Keratinocyte (primary cell): Measurements from ENCODE around the gene DIP2C. TPM values are rescaled to one million over a fixed set of nuclear protein-coding genes. Genes with fewer than 3 reads are reported as not detected.

Experiments
- DNase-seq: peaks from one replicate; pipeline ENCODE4 v3.0.0-alpha.2; 2011; ENCODE audit warnings: low read depth, missing footprints, low spot score
- FAIRE-seq: peaks from 2 replicates; lab custom pipeline; 2011; peaks lifted over from hg19 to GRCh38; lab: Jason Lieb, UNC
- H2AFZ ChIP-seq: 2 replicates; pipeline ENCODE4 v1.6.0; 2012; ENCODE audit warnings: low read length, control low read depth, inconsistent platforms; ENCODE audit not compliant: control insufficient read depth
- H3K27ac ChIP-seq: 2 replicates; pipeline ENCODE4 v1.5.1; 2011; ENCODE audit warnings: low read length; ENCODE audit not compliant: control insufficient read depth, insufficient read depth
- H3K27me3 ChIP-seq: 3 replicates; pipeline ENCODE4 v1.6.0; 2011; ENCODE audit warnings: low read length; ENCODE audit not compliant: control insufficient read depth, insufficient read depth; ENCODE audit errors: extremely low read depth
- H3K36me3 ChIP-seq, 2 experiments: 2 replicates in 1 of 2; 3 replicates in 1 of 2; pipeline ENCODE4 v1.5.1; 2011; ENCODE audit warnings: low read length in 2 of 2, mild to moderate bottlenecking in 1 of 2; ENCODE audit not compliant: control insufficient read depth in 2 of 2, insufficient read depth in 2 of 2; ENCODE audit errors: extremely low read depth in 1 of 2
- H3K4me1 ChIP-seq: 3 replicates; pipeline ENCODE4 v1.5.1; 2011; ENCODE audit warnings: low read length; ENCODE audit not compliant: control insufficient read depth, insufficient read depth; ENCODE audit errors: extremely low read depth
- H3K4me2 ChIP-seq: 3 replicates; pipeline ENCODE4 v1.6.0; 2011; ENCODE audit warnings: low read depth, low read length; ENCODE audit not compliant: control insufficient read depth, insufficient read depth; ENCODE audit errors: extremely low read depth
- H3K4me3 ChIP-seq, 3 experiments: fragments of 200-600 bp in 1 of 3; sonication (generic) in 1 of 3; 2 replicates in 2 of 3; 3 replicates in 1 of 3; pipeline ENCODE4 v1.5.1; 2011 to 2016; ENCODE audit warnings: low read length in 3 of 3, mild to moderate bottlenecking in 3 of 3, control low read depth in 2 of 3, inconsistent platforms in 1 of 3, low read depth in 1 of 3, mixed read lengths in 1 of 3, mixed run types in 1 of 3, moderate library complexity in 1 of 3; ENCODE audit not compliant: control insufficient read depth in 2 of 3, insufficient read depth in 2 of 3; ENCODE audit errors: extremely low read depth in 1 of 3
- H3K79me2 ChIP-seq: 2 replicates; pipeline ENCODE4 v1.6.0; 2012; ENCODE audit warnings: low read length; ENCODE audit not compliant: control insufficient read depth, insufficient read depth
- H3K9ac ChIP-seq: 3 replicates; pipeline ENCODE4 v1.6.0; 2011; ENCODE audit warnings: low read length; ENCODE audit not compliant: control insufficient read depth, insufficient read depth; ENCODE audit errors: extremely low read depth
- H3K9me1 ChIP-seq: 3 replicates; pipeline ENCODE4 v1.6.0; 2011; ENCODE audit warnings: low read length; ENCODE audit not compliant: control insufficient read depth, insufficient read depth; ENCODE audit errors: extremely low read depth
- H3K9me3 ChIP-seq: 2 replicates; pipeline ENCODE4 v1.5.1; 2012; ENCODE audit warnings: low read depth, low read length; ENCODE audit not compliant: control insufficient read depth
- H4K20me1 ChIP-seq: 3 replicates; pipeline ENCODE4 v1.6.0; 2011; ENCODE audit warnings: low read length; ENCODE audit not compliant: control insufficient read depth, insufficient read depth; ENCODE audit errors: extremely low read depth
- EZH2 ChIP-seq: IDR thresholded peaks from one replicate; pipeline ENCODE4 v1.6.1; 2012; ENCODE audit warnings: inconsistent platforms, mild to moderate bottlenecking, low read length, moderate library complexity
- dilution Hi-C: fragments of 300-500 bp; cut with MboI; formaldehyde crosslinking; loops from one replicate; pipeline ENCODE4 v1.7.0; 2020; ENCODE audit warnings: low sequenced_read_pairs; ENCODE audit not compliant: extremely low pct_ligation_motif_present
- polyA plus RNA-seq, 5 experiments: library from polyadenylated mRNA; depleted of rRNA in 3 of 5; stranded (reverse) in 3 of 5; stranded (forward) in 1 of 5; unstranded in 1 of 5; fragments of >200 nt; gene quantifications; 1 replicate in 1 of 5; 2 replicates in 3 of 5; 3 replicates in 1 of 5; pipeline versions ENCODE4 v1.2.1 to v1.2.3, GENCODE V29; 2011 to 2012; ENCODE audit warnings: missing spikeins in 2 of 5, low read depth in 1 of 5, low replicate concordance in 1 of 5
- TF ChIP-seq, protein P1 (sequence below), 3 experiments: IDR thresholded peaks in 1 of 3; conservative IDR thresholded peaks in 1 of 3; optimal IDR thresholded peaks in 1 of 3; 2 replicates in 2 of 3; 3 replicates in 1 of 3; pipeline versions ENCODE3 to v1.5.1; 2011; ENCODE audit warnings: low read length in 3 of 3, mild to moderate bottlenecking in 3 of 3, moderate library complexity in 2 of 3, control low read depth in 1 of 3, inconsistent platforms in 1 of 3; ENCODE audit not compliant: insufficient read depth in 2 of 3; ENCODE audit errors: extremely low read depth in 1 of 3

The DIP2C gene
- polyA plus RNA-seq, 1 donor (not counting 4 experiments of a cell fraction or from before 2014, with no cell fraction given), result 1.3 TPM

DNA sequence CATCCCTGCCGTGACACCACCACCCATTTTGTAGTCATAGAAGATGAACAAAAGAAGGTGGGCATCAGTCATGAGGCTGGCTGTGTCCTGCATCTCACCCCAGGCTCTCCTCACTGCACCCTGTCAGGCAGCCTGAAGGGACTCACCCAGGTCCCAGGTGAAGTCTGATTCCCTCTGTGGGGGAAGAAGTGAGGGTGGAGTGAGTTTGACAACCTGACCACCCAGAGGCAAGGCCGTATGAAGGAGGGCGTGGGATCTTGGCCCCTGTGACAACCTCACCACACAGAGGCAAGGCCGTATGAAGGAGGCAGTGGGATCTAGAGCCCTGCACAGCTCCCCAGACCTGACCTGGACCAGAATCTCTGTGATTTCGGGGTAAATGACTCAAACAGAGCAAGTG lies 152.5 kb downstream of the DIP2C start:
- no peaks in the 10 kb centered on the region for H3K79me2 ChIP-seq
- H3K36me3 ChIP-seq, result no peaks in the 10 kb centered on the region
- no peaks in the 10 kb centered on the region for H3K9me3 ChIP-seq
- H4K20me1 ChIP-seq, result no peaks in the 10 kb centered on the region
- no peak overlapping the region for H3K27ac ChIP-seq
- H3K9me1 ChIP-seq, result no peaks in the 10 kb centered on the region
- no peak for DNase-seq
- H3K4me2 ChIP-seq, result no peak overlapping the region
- dilution Hi-C loops, result no loop called here
- TF ChIP-seq, protein P1, sequence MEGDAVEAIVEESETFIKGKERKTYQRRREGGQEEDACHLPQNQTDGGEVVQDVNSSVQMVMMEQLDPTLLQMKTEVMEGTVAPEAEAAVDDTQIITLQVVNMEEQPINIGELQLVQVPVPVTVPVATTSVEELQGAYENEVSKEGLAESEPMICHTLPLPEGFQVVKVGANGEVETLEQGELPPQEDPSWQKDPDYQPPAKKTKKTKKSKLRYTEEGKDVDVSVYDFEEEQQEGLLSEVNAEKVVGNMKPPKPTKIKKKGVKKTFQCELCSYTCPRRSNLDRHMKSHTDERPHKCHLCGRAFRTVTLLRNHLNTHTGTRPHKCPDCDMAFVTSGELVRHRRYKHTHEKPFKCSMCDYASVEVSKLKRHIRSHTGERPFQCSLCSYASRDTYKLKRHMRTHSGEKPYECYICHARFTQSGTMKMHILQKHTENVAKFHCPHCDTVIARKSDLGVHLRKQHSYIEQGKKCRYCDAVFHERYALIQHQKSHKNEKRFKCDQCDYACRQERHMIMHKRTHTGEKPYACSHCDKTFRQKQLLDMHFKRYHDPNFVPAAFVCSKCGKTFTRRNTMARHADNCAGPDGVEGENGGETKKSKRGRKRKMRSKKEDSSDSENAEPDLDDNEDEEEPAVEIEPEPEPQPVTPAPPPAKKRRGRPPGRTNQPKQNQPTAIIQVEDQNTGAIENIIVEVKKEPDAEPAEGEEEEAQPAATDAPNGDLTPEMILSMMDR (optimal IDR thresholded peaks at IDR 0.05 in 1 of 3, IDR thresholded peaks at IDR 0.05 in 1 of 3, conservative IDR thresholded peaks at IDR 0.05 in 1 of 3; ENCODE audit: extremely low read depth in 1 of 3, insufficient read depth in 2 of 3, low read length in 3 of 3), result no peak
- TF ChIP-seq EZH2, result no peak
- no peak overlapping the region for H2AFZ ChIP-seq
- H3K4me1 ChIP-seq, result no peaks in the 10 kb centered on the region
- no peaks in the 10 kb centered on the region for H3K27me3 ChIP-seq
- no peak overlapping the region for H3K4me3 ChIP-seq
- FAIRE-seq, result no peak
- no peak overlapping the region for H3K9ac ChIP-seq

DNA sequence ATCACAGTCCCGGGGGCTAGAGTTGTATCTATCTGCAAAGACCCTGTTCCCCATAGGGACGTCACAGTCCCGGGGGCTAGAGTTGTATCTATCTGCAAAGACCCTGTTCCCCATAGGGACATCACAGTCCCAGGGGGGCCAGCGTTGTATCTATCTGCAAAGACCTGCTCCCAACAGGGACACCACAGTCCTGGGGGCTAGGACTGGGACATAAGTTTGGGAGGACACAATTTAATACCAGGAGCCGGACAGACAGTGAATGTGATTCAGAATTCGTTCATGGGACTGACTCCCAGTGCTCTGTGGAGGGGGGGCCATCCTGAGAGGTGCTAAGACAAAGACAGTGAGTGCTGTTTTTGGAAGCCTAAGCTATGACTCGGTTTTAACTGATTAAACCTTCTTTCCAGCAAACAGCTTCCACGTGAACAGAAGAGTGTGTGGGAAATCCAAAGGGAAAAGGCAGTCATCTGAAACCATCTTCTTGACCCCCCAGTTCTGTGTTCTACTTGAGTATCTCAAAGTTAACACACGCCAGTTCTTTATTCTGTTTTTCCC lies 153.0 kb downstream of the DIP2C start:
- H3K27ac ChIP-seq, result no peak overlapping the region
- no peaks in the 10 kb centered on the region for H3K79me2 ChIP-seq
- dilution Hi-C loops, result no loop called here
- H4K20me1 ChIP-seq, result no peaks in the 10 kb centered on the region
- H2AFZ ChIP-seq, result no peak overlapping the region
- H3K4me3 ChIP-seq, result no peak overlapping the region
- H3K9me1 ChIP-seq, result no peaks in the 10 kb centered on the region
- H3K4me1 ChIP-seq, result no peaks in the 10 kb centered on the region
- H3K9me3 ChIP-seq, result no peaks in the 10 kb centered on the region
- H3K36me3 ChIP-seq, result no peaks in the 10 kb centered on the region
- no peak overlapping the region for H3K9ac ChIP-seq
- no peak overlapping the region for H3K4me2 ChIP-seq
- DNase-seq, result no peak
- FAIRE-seq, result no peak
- no peaks in the 10 kb centered on the region for H3K27me3 ChIP-seq
- TF ChIP-seq EZH2, result no peak
- TF ChIP-seq, protein P1 (optimal IDR thresholded peaks at IDR 0.05 in 1 of 3, IDR thresholded peaks at IDR 0.05 in 1 of 3, conservative IDR thresholded peaks at IDR 0.05 in 1 of 3; ENCODE audit: extremely low read depth in 1 of 3, insufficient read depth in 2 of 3, low read length in 3 of 3), result no peak
